AG04449 (cell line): ENCODE results near the gene CGA.
A peak's percentile ranks its signal among the peaks of the same experiment; 100 is the strongest.

ENCODE experiments used
- CTCF ChIA-PET: fragments of 350-600 bp; formaldehyde crosslinking; extraction: SDS; loops from one replicate; lab custom pipeline; 2021; ENCODE audit warnings: antibody characterized with exemption; lab: Yijun Ruan, JAX
- POLR2A ChIA-PET: fragments of 400-600, 350-600 bp; formaldehyde crosslinking; extraction: SDS; loops from one replicate; lab custom pipeline; 2020; ENCODE audit warnings: antibody characterized with exemption, inconsistent platforms; lab: Yijun Ruan, JAX
- DNase-seq: peaks from one replicate; pipeline ENCODE4 v3.0.0-alpha.2; 2010; ENCODE audit warnings: low read depth, low spot score
- H3K4me3 ChIP-seq: 2 replicates; pipeline ENCODE4 v1.5.1; 2011; ENCODE audit warnings: low read depth, mild to moderate bottlenecking, control low read depth, low read length
- CTCF ChIP-seq: IDR thresholded peaks from one replicate; pipeline ENCODE4 v1.5.1; 2011; ENCODE audit warnings: mild to moderate bottlenecking, moderate library complexity, low read length, control low read depth, inconsistent platforms; ENCODE audit not compliant: insufficient read depth; ENCODE audit errors: missing control alignments

CGA gene

DNA sequence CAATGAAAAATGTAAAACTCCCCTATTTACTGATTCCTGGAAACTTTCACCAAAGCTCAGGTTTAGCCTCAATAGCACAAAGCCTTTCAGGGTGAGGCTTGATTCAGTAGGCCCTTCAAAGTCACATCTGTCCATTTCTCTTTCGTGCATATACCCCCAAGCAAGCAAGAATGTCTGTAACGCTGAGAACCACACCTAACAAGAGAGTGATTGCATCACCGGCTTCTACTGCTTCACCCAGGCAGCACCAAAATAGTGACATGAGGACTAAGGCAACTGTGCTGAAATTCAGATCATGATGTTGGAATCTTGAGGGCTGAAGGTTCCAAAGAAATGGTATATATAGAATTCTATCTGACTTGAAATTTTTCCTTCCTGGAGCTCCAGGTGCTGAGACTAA is 26.1 kb downstream of the CGA start:
- ChIA-PET CTCF (interaction anchor here (6.7 kb wide), 1 partner anchor 10 kb away, joined by 59 read pairs; no protein-coding TSS in a partner anchor), POLR2A (no interaction called here)
- TF ChIP-seq CTCF, result no peak
- DNase-seq, result no peak
- no peak overlapping the region for H3K4me3 ChIP-seq

DNA sequence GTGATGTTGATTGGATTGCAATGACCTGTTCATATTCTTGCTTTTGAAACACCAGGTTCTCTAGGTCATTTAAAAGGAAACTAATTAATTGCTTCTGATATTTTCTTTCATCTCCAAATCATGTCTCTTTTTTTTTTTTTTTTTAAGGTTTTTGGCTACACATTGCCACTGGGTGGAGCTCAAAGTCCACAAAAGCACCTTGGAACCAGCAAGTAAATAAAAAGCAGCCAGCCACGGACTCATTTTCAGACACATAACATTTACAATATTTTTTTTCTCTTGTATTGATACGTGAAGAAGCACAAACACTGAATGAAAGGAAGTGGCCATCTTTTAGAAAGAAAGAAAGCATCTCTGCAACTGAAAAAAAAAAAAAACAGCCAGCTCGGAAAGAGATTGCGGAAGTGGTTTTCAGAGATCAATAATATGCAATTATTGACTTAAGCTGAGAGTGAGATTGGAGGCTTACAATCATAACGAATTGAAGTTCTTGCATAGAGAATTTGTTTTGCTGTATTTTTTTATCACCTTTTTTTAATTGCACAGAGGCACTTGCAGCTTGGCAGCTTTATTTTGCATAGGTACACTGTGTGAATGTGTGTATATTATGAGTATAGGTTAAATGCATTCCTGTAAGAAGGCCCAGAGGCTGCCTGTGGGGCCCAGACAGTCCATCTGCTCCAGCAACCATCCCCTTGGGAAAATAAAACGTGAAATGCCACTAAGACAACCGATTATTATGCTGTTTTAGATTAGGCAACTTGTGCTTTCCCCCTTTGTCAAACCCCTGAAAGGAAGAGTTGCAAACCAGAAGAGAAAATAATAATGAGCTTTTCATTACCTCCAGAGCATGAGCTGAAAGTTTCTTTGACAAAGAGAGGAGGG is 28.2 kb downstream of the CGA start:
- peak; percentile 39 for TF ChIP-seq CTCF
- CTCF ChIA-PET, result interaction anchor here (0.7 to 6.7 kb wide), 26 partner anchors 8 to 1801 kb away, joined by 3 to 59 read pairs (median 4); no protein-coding TSS in a partner anchor
- H3K4me3 ChIP-seq, result no peak overlapping the region
- peak; percentile 21 for DNase-seq
- POLR2A ChIA-PET, result no interaction called here

DNA sequence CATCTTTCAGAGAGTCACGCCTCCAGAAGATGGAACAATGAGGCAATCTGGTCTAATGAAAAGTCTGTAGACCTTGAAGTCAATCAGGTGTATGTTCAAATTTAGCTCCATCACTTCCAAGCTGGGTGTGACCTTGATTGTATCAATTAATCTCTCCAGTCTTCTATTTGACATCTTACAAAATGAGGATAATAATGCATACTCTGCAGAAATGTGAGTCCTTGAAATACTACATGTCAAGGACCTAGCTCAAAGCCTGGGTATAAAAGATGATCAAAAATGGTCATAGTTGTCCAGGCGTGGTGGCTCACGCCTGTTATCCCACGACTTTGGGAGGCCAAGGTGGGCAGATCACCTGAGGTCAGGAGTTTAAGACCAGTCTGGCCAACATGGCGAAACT is 29.8 kb downstream of the CGA start:
- TF ChIP-seq CTCF, result no peak
- POLR2A ChIA-PET, result no interaction called here
- no peak overlapping the region for H3K4me3 ChIP-seq
- DNase-seq, result no peak
- CTCF ChIA-PET, result interaction anchor here (1.0 to 6.7 kb wide), 7 partner anchors 10 to 328 kb away, joined by 4 to 59 read pairs (median 9); no protein-coding TSS in a partner anchor

DNA sequence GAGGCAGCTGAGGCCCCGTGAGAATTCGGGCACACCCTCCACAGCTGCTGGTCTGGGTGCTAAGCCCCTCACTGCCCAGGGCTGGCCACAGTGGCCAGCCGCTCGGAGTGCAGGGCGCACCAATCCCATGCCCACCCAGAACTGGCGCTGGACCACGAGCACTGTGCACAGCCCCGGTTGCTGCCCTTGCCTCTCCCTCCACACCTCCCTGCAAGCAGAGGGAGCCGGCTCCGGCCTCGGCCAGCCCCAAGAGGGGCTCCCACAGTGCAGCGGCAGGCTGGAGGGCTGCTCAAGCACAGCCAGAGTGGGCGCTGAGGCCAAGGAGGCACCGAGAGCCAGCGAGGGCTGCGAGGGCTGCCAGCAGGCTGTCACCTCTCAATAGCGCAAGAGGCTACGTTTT is 35.0 kb downstream of the CGA start:
- no peak for TF ChIP-seq CTCF
- DNase-seq, result no peak
- ChIA-PET CTCF (no interaction called here), POLR2A (no interaction called here)
- H3K4me3 ChIP-seq, result no peak overlapping the region

GRCh38 chr6:87054143-87054833 is 40.6 kb downstream of the CGA start:
- ChIA-PET CTCF (interaction anchor here (1.3 kb wide), 1 partner anchor 13 kb away, joined by 4 read pairs; no protein-coding TSS in a partner anchor), POLR2A (no interaction called here)
- H3K4me3 ChIP-seq, result no peak overlapping the region
- no peak for DNase-seq
- no peak for TF ChIP-seq CTCF

DNA sequence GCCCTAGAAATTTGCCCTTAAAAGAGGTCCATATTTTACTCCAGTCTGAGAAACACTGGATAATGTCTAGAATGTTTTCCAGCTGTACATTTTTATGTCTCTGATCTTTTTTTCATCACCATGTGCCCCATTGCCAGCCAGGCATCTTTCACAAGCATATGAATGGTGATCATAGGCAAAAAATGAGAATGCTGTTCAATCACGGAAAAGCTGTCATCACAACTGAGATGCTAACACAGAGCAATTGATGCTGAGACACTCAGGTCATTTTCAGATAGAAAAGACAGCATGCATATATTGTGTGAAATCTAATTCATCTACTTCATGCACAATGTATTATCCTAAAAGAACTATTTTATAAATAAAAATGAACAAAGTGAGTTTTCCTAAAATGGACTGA is 41.6 kb downstream of the CGA start:
- DNase-seq, result no peak
- CTCF ChIA-PET, result interaction anchor here (1.3 kb wide), 1 partner anchor 14 kb away, joined by 4 read pairs; no protein-coding TSS in a partner anchor
- TF ChIP-seq CTCF, result no peak
- POLR2A ChIA-PET, result no interaction called here
- no peak overlapping the region for H3K4me3 ChIP-seq
